Measurements from ENCODE around the gene CADM2.
A peak's percentile ranks its signal among the peaks of the same experiment; 100 is the strongest.

Gene CADM2

DNA sequence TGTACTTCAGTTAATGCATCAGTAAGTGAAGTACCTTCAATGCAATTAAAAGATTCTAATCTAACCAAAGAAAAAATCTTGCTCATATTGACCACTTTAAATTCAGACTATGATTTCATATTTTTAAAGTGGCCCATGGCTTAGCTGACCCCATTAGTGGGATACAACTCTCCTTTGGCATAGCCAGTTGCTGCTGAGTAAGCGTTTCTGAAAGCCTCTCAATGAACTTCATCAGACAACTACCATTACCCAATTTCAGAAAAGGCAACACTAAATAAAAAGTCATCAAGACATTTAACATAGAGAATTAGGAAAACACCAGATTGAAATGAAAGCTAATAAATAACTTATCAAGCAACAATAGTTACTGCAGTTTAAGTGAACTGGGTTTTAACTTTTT, 27.0 kb downstream of the CADM2 start:
- no peak for DNase-seq

DNA sequence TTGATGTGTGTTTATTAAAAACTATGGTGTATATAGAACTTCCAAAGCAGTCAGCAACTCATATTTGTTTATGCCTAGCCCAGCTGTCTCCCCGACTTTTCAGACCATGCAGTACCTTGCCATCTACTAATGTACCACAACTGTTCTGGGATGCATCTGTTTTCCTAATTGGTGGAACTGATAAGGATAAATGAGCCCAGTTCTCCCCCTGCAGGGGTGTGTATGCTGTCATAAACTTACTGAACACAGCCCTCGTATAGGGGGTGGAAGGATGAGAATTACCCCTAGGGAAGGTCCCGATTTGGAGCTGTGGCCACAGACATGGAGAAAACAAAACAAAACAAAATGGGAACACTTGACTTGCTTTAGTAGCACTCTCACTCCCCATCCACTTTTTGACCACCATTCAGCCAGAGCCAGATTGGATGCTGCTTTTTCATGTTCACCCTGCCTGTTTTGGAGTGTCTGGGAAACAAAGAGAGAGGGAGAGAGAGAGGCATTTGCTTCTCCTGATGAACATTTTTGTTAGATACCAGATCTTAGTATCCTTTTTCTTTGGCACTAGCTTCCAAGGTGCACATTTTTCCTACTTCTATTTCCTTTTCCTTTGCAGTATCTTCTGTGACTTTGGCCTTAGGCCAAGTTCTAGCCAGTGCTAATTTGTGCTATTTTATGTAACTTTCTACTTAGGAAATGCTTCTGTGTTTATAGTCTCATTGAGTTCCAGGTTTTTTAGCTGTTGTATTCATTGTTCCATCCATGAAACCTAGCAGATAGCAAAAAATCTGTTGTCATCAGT, 29.1 kb downstream of the CADM2 start:
- peak; percentile 24 for DNase-seq

DNA sequence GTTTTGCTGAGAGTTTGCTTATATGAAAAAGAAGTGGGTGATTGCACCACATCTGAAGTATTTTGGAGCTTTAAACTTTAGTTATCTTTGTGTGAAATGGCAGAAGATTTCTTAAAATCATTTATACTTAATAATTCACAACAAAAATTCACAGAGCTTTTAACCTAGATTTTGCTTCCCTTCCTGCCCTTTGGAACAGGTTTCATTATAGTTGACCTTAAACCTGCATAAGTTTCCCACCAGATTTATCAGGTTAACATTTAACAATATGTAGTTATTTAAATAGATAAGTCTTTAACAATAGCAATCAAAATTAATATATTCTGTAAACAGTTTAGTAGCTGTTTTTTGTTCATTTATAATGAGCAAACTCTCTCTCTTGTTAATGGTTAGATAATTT, 30.3 kb downstream of the CADM2 start:
- DNase-seq: no peak

DNA sequence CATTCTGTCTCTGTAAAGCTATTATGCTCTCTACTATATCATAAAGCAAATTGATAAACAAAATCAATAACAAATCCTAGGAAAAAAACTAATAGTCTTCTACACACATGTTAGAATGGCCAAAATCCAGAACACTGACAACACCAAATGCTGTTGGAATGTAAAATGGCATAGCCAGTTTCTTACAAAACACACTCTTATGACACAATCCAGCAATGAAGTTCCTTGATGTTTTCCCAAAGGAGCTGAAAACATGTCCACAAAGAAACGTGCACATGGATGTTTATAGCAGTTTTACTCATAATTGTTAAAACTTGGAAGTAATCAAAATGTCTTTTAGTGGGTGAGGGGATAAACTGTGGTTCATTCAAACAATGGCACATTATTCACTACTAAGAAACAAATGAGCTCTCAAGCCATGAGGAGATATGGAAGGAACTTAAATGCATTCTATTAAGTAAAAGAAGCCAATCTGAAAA, 32.7 kb downstream of the CADM2 start:
- no peak for DNase-seq

DNA sequence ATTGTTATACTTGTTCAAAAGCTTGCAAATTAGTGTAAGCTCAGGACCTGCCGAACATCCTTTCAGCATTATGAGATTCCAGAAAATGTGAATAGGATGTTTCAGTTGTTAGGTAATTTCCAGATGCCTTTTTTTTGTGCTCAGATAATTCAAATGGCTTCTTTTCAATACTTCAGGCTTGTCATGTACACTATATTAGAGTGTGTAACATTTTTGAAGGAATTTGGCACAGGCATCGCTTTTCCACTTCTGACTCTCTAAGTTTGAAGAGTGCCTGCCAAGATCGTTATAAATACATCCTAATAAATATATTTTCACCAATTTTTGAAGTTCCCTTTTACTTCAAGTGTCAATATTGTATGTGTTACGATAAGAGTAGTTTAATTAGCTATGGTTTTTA, 35.2 kb downstream of the CADM2 start:
- DNase-seq: no peak

DNA sequence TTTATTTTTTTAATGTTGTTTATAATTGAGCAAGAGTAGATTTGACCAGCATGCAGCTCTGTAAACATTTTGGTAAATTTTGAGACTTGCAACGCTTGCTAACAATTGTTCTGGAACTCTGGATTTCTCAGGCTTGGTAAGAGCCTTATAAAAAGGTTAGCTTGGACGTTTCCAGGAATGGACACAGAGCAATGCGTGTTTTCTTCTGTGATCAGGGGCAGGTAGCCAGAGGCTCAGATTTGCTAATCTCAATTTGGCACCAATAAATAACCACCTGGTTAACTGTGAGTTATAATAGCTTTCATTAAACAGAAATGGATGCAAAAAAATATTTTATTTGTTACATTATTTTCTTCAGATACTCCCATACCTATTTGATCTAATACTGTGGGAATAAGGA, 39.8 kb downstream of the CADM2 start:
- DNase-seq: no peak

DNA sequence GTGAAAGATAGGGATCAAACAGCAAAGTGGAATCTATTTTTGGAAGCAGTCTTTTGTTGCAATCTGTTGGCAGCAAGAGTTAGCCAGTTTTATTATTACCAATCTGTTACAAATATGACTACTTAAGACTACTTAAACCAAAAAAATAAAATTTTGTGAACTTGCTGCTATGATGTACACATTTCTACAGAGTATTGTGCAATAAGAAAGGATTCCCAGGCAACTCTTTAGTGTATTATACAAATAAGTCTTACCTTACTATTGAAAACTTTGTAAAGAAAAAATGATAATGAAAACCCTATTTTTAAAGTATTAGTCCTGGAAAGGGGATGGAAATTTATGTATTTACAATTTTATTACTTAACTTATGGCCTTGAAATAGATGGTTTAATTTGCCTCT, 44.7 kb downstream of the CADM2 start:
- DNase-seq: no peak

DNA sequence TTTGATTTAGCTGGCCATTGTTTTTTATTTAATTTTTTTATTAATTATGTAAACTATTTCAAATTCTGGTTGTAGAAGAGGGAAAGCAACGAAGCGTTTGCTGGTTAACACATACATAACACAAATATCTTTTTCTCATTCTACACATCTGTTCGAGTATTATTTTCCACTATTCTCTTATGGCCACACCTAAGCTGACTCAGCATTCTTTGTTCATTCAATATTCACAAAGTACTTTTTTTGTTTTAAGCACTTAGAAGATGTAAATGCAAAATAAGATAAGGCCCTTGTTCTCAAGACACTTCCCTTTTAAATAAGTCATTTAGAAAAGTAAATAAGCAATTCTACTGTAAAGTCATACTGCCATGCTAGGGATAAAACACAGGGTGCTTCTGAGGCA, 45.4 kb downstream of the CADM2 start:
- no peak for DNase-seq

DNA sequence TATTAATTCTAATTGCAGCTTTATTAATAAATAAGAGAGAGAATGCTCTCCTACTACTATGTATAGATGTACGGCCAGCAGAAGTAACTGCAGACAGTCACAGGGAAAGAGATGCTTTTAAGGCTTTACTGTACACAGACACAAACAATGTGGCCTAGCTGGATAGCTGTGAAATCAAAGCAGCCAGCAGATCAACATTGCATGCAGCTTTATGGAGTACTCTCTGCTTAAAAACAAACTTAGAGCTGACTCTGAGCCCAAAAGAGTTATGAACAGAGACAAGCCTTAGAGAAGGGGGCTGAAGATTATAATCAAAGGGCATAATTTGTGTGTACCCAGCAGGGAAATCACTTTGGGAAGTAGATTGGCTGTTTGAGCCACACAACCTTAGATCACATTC, 47.2 kb downstream of the CADM2 start:
- no peak for DNase-seq

DNA sequence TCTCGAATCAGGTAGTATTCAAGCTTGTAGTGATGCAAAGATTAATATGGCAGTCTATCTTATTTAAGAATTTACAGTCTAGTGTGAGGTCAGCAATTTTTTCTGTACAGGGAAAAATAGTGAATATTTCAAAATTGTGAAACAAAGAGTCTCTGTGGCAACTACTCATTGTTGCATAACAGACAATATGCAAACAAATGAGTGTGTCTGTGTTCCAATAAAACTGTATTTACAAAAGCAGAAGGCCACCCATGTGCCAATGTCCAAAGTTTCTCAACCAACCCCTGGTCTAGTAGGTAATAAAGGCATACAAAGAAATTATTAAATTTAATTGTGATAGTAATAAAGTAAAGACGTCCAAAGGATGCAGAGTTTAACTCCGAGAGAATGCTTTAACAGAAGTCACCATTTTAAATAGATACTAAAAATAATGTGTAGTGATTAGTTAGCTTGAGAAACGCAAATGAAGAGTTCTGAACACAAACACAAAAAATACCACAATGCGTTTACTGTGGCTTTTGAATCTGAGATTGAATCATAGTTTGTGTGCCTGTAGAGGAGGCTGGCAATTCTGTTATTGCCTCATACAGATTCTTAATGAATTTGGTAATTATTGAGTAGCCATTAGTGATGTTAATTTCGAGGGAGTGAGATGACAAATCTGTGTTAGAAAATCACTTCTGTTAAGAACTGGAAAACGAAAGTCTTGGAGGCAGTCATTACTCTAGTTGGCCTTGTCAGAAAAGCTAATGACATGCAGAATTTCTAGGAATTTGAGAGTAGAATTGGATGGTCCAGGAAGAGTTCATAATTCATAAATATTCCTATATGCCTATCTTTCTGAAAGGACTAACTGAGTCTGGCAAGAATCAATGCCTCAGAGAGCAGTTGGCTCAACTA, 48.7 kb downstream of the CADM2 start:
- no peak for DNase-seq

DNA sequence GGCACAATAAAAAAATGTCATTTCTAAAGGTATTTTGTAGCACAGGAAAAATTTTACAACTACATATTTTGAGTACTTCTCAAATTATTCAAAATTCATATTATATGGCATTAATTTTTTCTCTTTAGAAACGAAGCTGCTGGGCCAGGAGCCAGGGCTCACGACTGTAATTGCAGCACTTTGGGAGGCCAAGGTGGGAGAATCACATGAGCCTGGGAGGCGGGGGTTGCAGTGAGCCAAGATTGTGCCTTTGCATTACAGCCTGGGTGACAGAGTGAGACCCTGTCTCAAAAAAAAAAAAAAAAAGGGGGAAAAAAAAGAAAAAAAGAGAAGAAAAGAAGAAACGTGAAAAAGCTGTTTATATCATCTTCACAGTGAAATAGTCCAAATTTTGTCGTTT, 62.0 kb downstream of the CADM2 start:
- no peak for DNase-seq

DNA sequence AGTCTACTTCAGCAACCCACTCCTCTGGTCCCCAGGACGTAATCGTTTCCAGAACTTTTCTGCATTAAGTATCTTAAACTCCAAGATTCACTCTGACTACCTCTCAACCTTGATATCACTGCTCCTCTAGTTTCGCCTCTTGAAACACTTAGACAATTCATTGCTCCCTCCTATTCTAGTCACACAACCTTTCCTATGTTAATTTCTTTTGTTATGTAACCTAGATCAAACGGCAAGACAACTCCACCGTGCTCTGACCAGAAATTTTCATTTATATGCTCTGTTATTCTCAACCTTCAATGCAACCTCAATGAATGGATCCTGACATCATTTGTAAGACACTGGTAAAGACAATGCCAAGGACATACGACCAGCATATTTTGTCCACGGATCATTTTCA, 71.3 kb downstream of the CADM2 start:
- DNase-seq: no peak

DNA sequence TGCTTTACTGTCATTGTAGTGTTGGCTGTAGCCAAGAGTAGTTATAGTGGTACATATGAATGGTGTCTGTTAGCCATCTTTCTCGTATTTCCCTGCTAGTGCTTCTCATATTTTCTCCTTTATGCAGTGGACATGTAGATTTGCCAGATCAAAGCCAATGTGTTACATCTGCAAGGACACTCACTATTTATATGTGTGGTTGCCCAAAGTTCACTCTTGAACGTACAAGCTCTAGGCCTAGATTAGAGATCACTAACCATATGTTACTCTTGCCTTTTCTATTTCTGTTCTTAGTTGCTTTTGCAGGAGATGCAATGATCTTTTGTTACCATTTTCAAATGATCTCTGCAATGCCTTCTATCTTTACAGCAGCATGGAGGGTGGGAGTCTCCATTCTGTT, 78.4 kb downstream of the CADM2 start:
- no peak for DNase-seq

DNA sequence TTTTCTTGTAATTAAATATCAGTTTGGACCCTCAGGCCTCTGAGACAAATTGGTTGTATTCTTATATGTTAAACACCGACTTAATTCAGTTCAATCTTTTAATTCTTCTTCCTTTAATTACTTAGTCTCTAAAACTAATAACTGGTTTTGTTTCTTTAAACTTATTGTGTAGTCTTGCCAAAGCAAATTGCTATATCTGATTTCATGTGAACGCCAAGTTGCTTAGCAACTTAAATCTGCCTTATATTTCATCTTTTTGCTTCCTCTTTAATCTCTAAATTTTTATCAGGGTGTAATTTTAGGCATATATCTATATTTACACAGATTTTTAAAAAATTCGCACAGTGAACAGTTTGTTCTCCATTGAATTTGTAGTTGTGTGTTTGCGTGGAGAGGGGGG, 82.2 kb downstream of the CADM2 start:
- DNase-seq: no peak

DNA sequence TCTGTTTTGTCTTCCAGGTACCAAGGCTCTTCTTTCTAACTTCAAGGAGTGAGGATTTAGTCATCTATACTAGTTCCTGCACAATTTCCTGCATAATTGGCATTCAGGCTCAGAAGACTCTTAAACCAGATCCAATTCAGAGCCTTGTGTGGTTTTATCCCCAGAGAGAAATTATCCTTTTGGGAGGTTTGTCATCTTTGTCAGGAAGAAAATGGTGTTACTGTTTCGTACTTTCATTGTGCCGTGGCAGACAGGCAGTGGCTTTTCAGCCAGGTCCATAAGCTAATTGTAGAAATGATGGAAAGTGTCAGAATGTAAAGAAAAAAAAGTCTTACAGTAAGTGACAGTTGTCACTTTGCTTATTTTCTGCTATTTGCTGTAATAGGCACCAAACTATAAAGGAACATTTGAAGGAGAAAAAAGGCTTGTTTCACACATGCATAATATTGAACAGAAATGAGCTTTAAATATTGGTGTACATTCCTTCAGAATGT, 82.8 kb downstream of the CADM2 start:
- DNase-seq: no peak

DNA sequence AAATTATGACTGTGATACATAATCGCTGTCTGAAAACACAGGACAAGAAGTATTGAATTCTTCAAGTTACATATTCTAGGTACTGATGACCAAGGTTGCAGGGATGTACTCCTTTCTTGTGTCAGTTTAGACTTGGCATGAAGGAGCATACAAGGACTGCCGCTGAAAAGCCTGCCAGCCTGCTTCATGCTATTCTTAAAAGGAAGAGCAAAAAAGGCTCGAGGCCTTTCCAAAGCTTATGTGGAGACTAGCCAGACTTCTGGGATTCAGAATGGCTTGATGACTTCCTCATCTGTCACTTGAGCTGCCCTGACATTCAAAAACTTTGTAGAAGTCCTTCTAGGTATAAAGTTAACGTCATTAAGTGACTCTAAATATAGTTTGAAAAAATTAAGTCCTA, 92.0 kb downstream of the CADM2 start:
- DNase-seq: no peak

DNA sequence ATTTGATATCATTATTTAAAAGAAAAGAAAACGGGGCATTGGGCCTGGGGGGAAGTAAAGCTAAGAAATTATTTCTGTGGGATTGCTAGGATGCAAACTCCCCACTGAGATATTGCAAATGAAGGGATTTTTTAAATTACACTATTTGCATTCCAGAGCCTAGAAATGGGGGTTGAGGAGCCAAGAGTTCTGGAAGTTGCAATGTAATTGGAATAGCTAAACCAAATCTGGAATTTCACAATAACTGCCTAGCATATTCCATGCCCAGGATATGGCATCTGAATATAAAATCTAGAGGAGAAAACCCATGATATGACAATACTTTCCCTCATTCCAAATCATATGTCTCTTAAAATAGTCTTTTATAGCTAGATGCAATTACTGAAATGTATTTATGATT, 93.0 kb downstream of the CADM2 start:
- no peak for DNase-seq

DNA sequence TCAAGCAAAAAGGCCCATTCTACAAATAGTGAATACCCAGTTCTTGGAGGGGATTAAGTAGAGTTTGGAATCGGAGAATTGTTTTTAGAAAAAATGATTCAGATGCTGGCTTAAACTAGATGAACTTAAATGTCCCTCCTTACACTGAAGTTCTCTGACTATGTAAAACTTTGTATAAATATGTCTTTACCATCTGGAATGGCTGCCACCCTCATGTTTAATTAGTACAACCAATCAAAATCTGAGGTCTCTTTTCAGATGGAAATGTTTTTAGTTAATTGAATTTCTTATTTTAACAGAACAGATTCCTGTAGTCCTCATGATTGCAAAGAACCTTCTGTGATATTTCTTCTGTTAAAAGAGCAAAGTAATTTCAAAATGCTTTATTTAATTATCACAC, 94.8 kb downstream of the CADM2 start:
- no peak for DNase-seq

DNA sequence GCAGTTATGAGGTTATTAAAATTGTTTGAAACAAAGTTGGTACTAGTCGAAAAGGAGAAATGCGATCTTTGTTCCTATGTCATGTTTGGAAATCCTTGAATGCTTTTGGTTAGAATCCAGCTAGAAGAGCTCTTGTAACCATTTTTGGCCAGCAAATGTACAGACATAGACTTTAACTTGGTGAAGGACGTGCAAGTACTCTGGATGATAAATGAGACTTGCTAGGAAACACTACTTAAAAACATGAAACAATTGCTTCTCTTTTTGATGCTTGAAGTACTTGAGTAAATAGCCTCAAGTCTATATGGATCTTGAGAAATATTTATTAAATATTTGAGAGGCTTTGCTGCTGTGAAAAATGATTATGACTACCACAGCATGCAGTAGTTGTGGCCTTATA, 95.8 kb downstream of the CADM2 start:
- DNase-seq: no peak

DNA sequence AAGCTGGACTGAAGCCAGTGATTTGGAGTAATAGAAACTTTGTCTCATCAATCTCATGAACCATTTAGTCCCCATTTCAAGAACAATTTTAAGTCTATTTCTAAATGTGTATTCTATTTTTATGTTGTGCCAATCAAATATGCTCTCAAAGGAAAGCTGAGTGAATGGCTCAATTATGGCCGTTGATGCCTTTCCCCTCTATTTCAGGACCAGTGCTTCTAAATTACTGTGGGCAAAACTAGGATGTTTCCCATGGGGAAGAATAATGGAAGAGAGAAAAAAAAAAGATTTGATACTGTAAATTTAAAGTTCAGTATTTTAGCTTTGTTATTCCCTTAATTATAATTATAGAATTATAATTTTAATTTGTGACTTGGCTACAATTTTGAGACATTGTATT, 110.1 kb downstream of the CADM2 start:
- no peak for DNase-seq

DNA sequence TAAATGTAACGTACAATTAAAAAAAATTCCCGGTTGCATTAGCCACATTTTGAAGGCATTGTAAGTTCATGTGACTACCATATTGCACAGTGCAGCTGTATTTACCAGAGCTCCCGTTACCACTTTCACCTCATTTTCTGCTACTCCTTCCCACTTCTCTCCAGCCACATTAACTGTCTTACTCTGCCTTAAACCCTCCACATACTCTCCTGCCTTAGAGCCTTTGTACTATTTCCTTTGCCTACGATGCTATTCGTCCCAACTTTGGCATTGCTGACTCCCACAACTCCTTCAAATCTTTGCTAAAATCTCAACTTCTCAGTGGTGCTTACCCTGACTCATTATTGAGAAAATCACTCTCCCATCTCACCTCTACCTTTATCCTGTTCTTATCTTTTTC, 115.2 kb downstream of the CADM2 start:
- DNase-seq: no peak

DNA sequence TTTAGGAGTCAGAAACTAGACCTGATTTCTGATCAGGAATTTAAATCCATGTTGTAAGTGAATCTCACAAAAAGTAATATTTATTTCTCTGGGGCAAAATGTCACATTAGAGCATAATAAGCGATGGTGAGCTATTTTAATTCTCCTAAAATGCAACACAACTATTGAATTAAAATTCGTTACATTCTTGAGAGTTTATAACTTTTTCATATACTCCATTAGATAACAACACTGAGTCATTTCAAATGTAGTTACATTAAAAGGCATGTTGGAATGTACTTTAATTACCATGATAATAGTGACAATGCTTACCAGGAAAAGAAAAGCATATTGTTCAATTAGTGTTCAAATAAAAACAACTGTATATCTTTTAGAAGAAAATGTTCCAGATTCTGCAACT, 116.9 kb downstream of the CADM2 start:
- no peak for DNase-seq

DNA sequence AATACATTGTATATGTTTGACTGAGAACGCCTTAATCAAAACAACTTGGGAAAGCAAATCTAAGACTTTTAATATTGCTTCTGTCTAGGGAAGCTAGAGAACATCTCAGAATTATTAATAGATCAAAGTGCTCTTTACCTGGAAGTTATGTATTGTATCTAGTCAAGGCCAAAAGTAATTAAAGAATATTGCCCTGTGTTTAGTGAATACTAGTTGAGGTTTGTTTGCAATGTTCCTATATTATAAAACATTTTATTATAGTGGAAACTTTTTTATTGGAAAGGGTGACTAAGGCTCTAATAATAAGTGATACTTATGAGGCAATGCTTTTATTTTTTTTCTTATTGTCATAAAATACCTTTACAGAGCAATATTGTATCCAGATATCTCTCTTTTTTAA, 118.2 kb downstream of the CADM2 start:
- no peak for DNase-seq

Data from DMS 273 treated with DMSO at 0.1 percent for 48 hours (cell line).